ENCODE results near the gene ZNF107. TPM values are rescaled to one million over a fixed set of nuclear protein-coding genes. Genes with fewer than 3 reads are reported as not detected.
"Not testable (repeated sequence)": the region's sequence is repeated elsewhere in the genome, so short reads cannot be mapped to it uniquely, and the experiment has no call there.

ZNF107 gene
- total and polyA plus RNA-seq, 2 of the 8 experiments (the other 6 are each of a cell fraction or from before 2014, with no cell fraction given) = 3.4 to 31.0 TPM

DNA sequence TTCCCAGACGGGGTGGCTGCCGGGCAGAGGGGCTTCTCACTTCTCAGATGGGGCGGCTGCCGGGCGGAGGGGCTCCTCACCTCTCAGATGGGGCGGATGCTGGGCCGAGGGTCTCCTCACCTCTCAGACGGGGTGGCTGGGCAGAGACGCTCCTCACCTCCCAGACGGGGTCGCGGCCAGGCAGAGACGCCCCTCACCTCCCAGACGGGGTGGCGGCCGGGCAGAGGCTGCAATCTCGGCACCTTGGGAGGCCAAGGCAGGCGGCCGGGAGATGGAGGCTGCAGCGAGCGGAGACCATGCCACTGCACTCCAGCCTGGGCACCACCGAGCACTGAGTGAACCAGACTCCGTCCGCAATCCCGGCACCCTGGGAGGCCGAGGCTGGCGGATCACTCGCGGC lies 73.0 kb downstream of the ZNF107 start:
- H4K20me1 ChIP-seq (replicated peaks in 1 of 2; ENCODE audit: control insufficient read depth in 1 of 2, insufficient read depth in 2 of 2, low read length in 2 of 2); H3K36me3 ChIP-seq (ENCODE audit: control insufficient read depth in 2 of 4, insufficient read depth in 4 of 4, low read length in 3 of 4); H3K23ac ChIP-seq (ENCODE audit: insufficient read length); H3K79me1 ChIP-seq (ENCODE audit: low read depth, low read length); H4K5ac ChIP-seq (ENCODE audit: insufficient read length, low read depth, low read length); H3K14ac ChIP-seq (ENCODE audit: insufficient read length); H2BK120ac ChIP-seq (replicated peaks; ENCODE audit: low read depth, low read length); H2BK5ac ChIP-seq (ENCODE audit: low read depth, low read length); DNase-seq (ENCODE audit: low read depth in 1 of 2, low spot score in 2 of 2); FAIRE-seq; H2AK5ac ChIP-seq (ENCODE audit: low read depth, low read length); H4K8ac ChIP-seq (ENCODE audit: extremely low read depth, insufficient read depth, low read length); H3K56ac ChIP-seq (replicated peaks; ENCODE audit: insufficient read length, low read depth, low read length); H3K18ac ChIP-seq (ENCODE audit: extremely low read depth, low read length); H3K4me2 ChIP-seq (ENCODE audit: insufficient read depth in 1 of 2, low read depth in 2 of 2, low read length in 2 of 2); POLR2A ChIA-PET (ENCODE audit: partially characterized antibody); H2BK20ac ChIP-seq (ENCODE audit: low read length); H2BK15ac ChIP-seq (ENCODE audit: low read length); H3K27me3 ChIP-seq (replicated peaks in 1 of 4; ENCODE audit: control insufficient read depth in 3 of 4, extremely low read depth in 1 of 4, insufficient read depth in 3 of 4, low read length in 3 of 4); H4K91ac ChIP-seq (replicated peaks; ENCODE audit: insufficient read length, low read length); H3K4me3 ChIP-seq (ENCODE audit: extremely low read depth in 1 of 4, insufficient read depth in 2 of 4, low read depth in 3 of 4, low read length in 4 of 4); H3K27ac ChIP-seq (ENCODE audit: low read depth, low read length); CTCF ChIA-PET (ENCODE audit: partially characterized antibody); H3K23me2 ChIP-seq (ENCODE audit: low read depth, low read length); H3K9ac ChIP-seq (replicated peaks in 1 of 4; ENCODE audit: extremely low read depth in 1 of 4, low read depth in 3 of 4, low read length in 3 of 4); H3K79me2 ChIP-seq (ENCODE audit: control insufficient read depth in 1 of 2, insufficient read depth in 2 of 2, low read length in 2 of 2); H2BK12ac ChIP-seq (ENCODE audit: low read depth, low read length); H2AFZ ChIP-seq (ENCODE audit: low read length); H3K4ac ChIP-seq (replicated peaks; ENCODE audit: insufficient read length, low read depth, low read length); H3K4me1 ChIP-seq (replicated peaks in 1 of 4; ENCODE audit: control insufficient read depth in 3 of 4, insufficient read depth in 4 of 4, low read length in 3 of 4): not testable (repeated sequence)
- peaks cover 31 to 58% of the 10 kb centered on the region in 2 experiments for H3K9me3 ChIP-seq (ENCODE audit: insufficient read depth in 2 of 2, low read depth in 1 of 2, low read length in 1 of 2)
- 100% methylated on average over 4 of the region's 29 CpGs; no CpG with 5 or more reads in 1 of the 2 experiments for WGBS, 2 experiments (ENCODE audit: extremely low coverage in 1 of 2, insufficient coverage in 1 of 2, insufficient read length in 1 of 2, insufficient replicate concordance in 2 of 2, low coverage in 1 of 2, low lambda C conversion rate in 2 of 2, missing lambda C conversion rate in 1 of 2)
